GM12874 (cell line): ENCODE data around the gene FUT3.

Source experiments
- TF ChIP-seq, protein P1 (sequence below): IDR thresholded peaks from 2 replicates; pipeline ENCODE4 v1.5.1; 2011; ENCODE audit warnings: low read depth, mild to moderate bottlenecking, control low read depth, low read length, moderate library complexity; ENCODE audit not compliant: insufficient read depth

FUT3 gene

DNA sequence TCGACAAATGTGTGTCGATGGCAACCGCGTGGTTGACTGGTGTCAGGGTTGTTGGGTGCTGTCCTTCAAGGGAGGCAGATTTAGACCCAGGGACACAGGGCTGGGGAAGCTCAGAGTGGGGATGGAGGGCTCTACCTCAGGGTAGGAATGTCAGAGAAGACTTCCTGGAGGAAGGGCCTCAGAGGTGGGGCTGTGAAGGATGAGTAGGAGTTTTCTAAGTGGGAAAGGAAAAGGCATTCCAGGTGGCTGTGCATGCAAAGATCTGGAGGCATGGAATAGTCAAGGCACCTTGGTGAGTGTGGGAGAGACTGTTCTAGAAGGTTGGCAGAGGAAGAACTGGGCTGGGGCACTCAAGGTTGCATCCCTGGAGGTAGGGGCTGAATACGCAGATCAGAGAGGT is 44.3 kb downstream of the FUT3 start:
- TF ChIP-seq, protein P1, sequence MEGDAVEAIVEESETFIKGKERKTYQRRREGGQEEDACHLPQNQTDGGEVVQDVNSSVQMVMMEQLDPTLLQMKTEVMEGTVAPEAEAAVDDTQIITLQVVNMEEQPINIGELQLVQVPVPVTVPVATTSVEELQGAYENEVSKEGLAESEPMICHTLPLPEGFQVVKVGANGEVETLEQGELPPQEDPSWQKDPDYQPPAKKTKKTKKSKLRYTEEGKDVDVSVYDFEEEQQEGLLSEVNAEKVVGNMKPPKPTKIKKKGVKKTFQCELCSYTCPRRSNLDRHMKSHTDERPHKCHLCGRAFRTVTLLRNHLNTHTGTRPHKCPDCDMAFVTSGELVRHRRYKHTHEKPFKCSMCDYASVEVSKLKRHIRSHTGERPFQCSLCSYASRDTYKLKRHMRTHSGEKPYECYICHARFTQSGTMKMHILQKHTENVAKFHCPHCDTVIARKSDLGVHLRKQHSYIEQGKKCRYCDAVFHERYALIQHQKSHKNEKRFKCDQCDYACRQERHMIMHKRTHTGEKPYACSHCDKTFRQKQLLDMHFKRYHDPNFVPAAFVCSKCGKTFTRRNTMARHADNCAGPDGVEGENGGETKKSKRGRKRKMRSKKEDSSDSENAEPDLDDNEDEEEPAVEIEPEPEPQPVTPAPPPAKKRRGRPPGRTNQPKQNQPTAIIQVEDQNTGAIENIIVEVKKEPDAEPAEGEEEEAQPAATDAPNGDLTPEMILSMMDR, result no peak

DNA sequence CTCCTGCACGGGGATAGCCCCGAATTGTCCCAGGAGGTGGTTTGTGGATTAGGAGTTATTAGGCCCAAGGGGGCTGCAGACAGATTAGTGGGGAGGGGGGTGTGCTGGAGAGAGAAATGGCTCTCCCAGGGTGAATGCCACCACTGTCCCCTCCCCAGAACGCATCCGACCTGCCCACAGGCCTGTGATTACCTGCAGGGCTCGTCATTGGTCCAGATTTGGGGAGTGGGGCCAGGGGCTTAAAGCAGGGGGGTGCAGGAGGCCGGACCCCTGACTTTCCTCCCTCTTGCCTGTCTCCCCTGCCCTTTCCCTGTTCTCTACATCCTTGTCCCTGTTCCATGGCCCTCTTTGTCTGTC is 45.1 kb downstream of the FUT3 start:
- TF ChIP-seq, protein P1, result no peak

DNA sequence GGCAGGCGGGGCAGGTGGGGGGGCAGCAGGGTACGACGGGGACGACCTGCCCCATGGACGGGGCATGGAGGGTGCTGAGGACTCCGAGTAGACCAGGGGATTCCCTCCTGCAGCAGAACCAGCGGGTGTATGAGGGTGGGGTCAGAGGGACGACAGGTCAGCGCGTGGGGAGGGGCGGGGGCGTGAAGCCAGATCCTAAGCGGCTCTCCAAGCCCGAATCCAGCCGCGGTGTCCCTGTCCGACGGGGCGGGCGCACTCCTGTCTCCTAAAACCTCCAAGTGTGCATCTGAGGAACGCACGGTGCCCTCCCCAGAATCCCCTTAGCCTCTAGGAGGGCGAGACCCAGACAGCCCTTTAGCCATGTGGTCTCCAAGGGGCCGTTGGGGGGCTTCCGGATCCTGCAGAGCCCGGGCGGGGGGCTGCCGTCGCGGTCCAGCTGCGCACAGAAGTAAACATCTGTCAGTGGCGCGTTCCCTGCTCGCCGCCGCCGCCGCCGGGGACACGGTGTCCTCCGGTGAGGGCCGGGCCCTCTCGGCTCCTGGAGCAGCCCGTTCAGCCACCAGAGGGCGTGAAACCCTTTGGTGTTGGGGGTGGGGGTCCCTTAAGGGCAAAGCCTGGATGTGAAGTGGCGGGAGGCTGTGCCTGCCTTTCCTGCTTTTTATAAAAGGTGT is 45.7 kb downstream of the FUT3 start:
- TF ChIP-seq, protein P1, result peak; percentile 59

DNA sequence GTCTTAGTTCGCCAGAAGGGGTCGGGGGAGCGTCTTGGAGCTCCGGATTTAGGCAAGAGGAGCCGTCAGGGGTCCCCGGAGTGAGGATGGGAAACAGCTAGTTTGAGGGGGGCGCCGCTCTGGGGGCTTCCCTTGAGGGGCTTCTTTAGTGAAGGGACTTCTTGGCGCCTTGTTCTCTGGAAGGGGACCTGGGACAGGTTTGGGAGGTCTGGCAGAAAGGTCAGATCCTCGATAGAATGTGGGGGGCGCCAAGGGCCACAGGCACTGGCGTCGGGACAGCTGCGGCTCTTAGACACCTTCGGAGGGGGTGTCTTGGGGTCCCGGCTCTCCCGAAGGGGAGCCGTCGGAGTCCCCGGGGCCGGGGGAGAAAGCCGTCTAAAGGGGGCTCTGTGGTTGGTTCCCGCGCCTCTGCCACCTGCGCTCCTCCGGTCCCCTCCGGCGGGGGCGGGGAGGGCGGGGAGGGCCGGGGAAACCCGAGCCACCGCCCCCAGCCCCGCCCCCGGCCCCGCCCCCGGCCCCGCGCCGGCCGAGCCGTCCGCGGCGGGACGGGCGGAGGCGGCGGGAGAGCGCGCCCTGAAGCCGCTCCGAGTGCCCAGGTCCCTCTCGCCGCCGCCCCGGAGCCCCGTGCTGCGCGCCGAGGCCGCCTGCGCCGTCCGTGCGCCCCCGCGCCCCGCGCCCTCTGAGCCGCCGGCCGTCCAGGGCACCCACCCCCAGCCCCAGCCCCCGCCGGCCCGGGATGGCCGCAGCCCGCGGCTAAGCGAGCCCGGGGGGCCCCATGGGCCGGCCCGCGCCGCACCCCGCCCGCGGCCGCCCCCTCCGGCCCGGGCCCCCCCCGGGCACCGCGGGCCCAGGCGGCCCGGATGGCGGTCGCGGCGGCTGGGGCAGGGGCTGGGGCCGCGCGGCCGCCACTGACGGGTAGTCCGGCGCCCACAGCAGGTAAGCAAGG is 46.5 kb downstream of the FUT3 start, which contains the start of gene NRTN:
NRTN (plus strand) TSS at position 552 of the 946 bp plus-strand sequence. CDS start 19,099 bp downstream, outside the sequence.
- TF ChIP-seq, protein P1, result no peak

DNA sequence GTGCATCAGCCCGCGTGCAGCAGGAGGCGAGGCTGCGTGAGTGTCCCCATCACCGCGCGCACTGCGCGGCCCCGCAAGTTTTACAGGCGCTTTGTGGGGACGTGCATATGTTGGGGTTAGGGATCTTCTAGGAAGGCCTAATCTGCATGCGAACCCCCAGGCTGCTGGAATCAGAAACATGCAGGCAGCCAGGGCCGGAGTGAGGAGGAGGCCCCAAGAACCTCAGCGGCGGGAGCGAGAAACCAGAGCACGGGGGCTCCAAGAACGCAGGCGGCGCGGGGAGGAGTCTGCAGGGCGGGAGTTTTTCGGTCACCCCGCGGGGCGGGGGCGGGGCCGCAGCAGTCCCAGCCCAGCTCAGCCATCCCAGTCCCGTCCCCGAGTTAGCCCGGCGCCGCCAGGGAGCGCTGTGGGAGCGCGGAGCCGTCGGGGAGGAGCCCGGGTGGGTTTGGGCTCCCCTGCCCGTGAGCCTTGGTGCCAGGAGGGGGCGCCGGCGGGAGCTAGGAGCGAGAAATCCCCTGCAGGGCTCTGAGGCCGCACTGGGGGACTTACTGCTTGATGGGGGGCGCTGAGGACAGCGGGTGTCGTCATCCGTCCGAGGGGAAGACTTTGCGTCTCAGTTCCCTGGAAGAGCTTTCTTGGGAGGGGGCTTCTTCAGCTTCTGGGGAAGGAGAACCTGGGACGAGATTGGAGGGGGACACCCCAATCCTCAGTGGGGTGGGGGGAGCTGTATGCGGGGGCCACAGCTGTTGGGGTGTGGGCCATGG is 47.3 kb downstream of the FUT3 start:
- TF ChIP-seq, protein P1, result peak; percentile 98

DNA sequence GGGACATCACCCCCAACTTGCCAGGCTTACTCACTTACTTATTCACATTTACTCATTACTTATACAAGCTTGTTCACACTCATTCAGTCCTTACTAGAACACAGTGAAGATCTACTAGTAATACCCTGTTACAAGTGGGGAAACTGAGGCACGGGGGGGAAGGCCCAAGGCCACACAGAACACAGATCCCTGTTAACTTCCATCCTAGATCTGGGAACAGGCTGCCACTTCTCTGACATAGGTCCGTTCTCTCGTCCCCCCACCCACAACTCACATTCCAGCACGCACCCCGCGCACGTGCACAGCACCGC is 47.9 kb downstream of the FUT3 start:
- TF ChIP-seq, protein P1, result no peak
